Measurements from ENCODE around the gene COMMD2. TPM values are rescaled to one million over a fixed set of nuclear protein-coding genes. Genes with fewer than 3 reads are reported as not detected.

The COMMD2 gene
- total RNA-seq, 1 experiment from 2014 or later = 35.5 TPM

DNA sequence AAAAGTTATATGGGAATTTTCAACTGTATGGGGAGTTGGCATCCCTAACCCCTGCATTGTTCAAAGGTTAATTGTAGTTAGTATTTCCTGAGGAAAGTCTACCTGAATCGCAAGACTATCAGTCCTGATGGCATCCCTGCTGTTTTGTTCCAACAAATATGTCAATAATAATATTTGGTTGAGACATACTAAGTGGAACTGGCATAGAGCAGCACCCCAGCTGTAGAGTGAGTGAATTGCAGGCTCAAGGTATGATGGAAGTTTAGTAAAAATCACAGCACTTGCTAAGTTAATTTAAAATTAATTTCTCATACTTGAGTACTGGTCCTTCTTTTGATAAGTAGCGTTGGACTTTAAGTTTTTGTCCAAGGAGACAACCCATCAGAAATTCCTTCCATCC, 18.0 kb upstream of the COMMD2 start:
- CTCF ChIA-PET = interaction anchor here (0.6 to 3.9 kb wide), 6 partner anchors 12 to 276 kb away, joined by 3 to 32 read pairs (median 4); partner anchors contain the start of gene COMMD2

DNA sequence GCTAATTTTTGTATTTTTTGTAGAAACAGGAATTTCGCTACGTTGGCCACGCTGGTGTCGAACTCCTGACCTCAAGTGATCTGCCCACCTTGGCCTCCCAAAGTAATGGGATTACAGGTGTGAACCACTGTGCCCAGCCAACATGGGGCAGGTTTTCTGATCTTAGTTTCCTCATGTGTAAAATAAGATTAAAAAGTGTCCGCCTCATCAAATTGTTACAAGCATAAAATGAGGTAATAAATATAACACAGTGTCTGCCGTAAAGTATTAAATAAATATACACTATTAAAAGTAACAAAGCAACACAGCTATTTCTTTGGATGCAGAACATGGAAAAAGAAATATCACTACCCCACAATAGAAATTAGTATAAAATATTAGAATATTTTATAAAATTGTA, 16.4 kb upstream of the COMMD2 start:
- Histone ChIP-seq H3K4me3 (replicated peaks in 1 of 2; ENCODE audit: low read depth in 1 of 2, low read length in 2 of 2) (no peak overlapping the region), H2AFZ (ENCODE audit: low read depth, low read length, poor library complexity, severe bottlenecking) (no peak overlapping the region), H3K9me3 (ENCODE audit: control insufficient read depth in 1 of 2, insufficient read depth in 1 of 2, low read depth in 1 of 2, low read length in 2 of 2) (no peaks in the 10 kb centered on the region), H3K27me3 (ENCODE audit: insufficient read depth, low read length) (no peaks in the 10 kb centered on the region), H3K9ac (ENCODE audit: low read length) (no peak overlapping the region), H3K27ac (ENCODE audit: low read depth, low read length) (no peak overlapping the region), H3K4me2 (ENCODE audit: low read length) (no peak overlapping the region), H3K4me1 (ENCODE audit: control insufficient read depth in 1 of 2, insufficient read depth in 2 of 2, low read length in 2 of 2) (no peaks in the 10 kb centered on the region), H3K36me3 (ENCODE audit: control insufficient read depth in 1 of 2, insufficient read depth in 2 of 2, low read length in 2 of 2) (no peaks in the 10 kb centered on the region), H4K20me1 (ENCODE audit: insufficient read depth) (no peaks in the 10 kb centered on the region), H3K9me2 (ENCODE audit: insufficient read depth) (no peaks in the 10 kb centered on the region), H3K79me2 (ENCODE audit: insufficient read depth, low read length) (no peaks in the 10 kb centered on the region)
- no TSS peak for BruUV-seq (replicated peaks)
- no peak for ATAC-seq
- no peak for DNase-seq (ENCODE audit: low read depth, low spot score)
- CTCF ChIA-PET = no interaction called here
- intact Hi-C loops (cut with micrococcal nuclease) = loop anchor here (5.0 kb wide), 1 partner anchor 454 kb away; no protein-coding TSS in a partner anchor
- RAD21 ChIA-PET (ENCODE audit: low non-redundant PET in 1 of 2, low total read pairs in 2 of 2, uncharacterized antibody in 2 of 2, unreplicated experiment in 2 of 2) = no interaction called here
- POLR2A ChIA-PET = no interaction called here
- TF ChIP-seq SIN3A (IDR thresholded peaks at IDR 0.05; ENCODE audit: low read depth) (no peak), ELF1 (IDR thresholded peaks at IDR 0.05; ENCODE audit: borderline replicate concordance, low read depth) (no peak), ZNF274 (IDR thresholded peaks at IDR 0.05; ENCODE audit: low read depth, low read length) (no peak), YY1 (IDR thresholded peaks at IDR 0.05; ENCODE audit: extremely low read depth, insufficient replicate concordance, low read depth, low read length) (no peak), POLR2AphosphoS5 (IDR thresholded peaks at IDR 0.05; ENCODE audit: low read depth, low read length) (no peak), JUND (IDR thresholded peaks at IDR 0.05) (no peak), SRF (IDR thresholded peaks at IDR 0.05; ENCODE audit: low read depth) (no peak)
- TF ChIP-seq, protein P1, sequence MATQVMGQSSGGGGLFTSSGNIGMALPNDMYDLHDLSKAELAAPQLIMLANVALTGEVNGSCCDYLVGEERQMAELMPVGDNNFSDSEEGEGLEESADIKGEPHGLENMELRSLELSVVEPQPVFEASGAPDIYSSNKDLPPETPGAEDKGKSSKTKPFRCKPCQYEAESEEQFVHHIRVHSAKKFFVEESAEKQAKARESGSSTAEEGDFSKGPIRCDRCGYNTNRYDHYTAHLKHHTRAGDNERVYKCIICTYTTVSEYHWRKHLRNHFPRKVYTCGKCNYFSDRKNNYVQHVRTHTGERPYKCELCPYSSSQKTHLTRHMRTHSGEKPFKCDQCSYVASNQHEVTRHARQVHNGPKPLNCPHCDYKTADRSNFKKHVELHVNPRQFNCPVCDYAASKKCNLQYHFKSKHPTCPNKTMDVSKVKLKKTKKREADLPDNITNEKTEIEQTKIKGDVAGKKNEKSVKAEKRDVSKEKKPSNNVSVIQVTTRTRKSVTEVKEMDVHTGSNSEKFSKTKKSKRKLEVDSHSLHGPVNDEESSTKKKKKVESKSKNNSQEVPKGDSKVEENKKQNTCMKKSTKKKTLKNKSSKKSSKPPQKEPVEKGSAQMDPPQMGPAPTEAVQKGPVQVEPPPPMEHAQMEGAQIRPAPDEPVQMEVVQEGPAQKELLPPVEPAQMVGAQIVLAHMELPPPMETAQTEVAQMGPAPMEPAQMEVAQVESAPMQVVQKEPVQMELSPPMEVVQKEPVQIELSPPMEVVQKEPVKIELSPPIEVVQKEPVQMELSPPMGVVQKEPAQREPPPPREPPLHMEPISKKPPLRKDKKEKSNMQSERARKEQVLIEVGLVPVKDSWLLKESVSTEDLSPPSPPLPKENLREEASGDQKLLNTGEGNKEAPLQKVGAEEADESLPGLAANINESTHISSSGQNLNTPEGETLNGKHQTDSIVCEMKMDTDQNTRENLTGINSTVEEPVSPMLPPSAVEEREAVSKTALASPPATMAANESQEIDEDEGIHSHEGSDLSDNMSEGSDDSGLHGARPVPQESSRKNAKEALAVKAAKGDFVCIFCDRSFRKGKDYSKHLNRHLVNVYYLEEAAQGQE (IDR thresholded peaks at IDR 0.05; ENCODE audit: low read depth) = no peak

More for the DNA sequence above, 18.0 kb upstream of the COMMD2 start:
- no peak overlapping the region for H3K4me2 ChIP-seq (ENCODE audit: low read length)
- DNase-seq (ENCODE audit: low read depth, low spot score) = no peak
- no peak overlapping the region for H3K27ac ChIP-seq (ENCODE audit: low read depth, low read length)
- no peak overlapping the region for H2AFZ ChIP-seq (ENCODE audit: low read depth, low read length, poor library complexity, severe bottlenecking)
- H3K9ac ChIP-seq (ENCODE audit: low read length) = no peak overlapping the region
- H3K9me3 ChIP-seq (ENCODE audit: control insufficient read depth in 1 of 2, insufficient read depth in 1 of 2, low read depth in 1 of 2, low read length in 2 of 2) = no peaks in the 10 kb centered on the region
- ChIA-PET RAD21 (ENCODE audit: low non-redundant PET in 1 of 2, low total read pairs in 2 of 2, uncharacterized antibody in 2 of 2, unreplicated experiment in 2 of 2) (no interaction called here), POLR2A (no interaction called here)
- intact Hi-C loops (cut with micrococcal nuclease) = no loop called here
- no peak overlapping the region for H3K4me3 ChIP-seq (replicated peaks in 1 of 2; ENCODE audit: low read depth in 1 of 2, low read length in 2 of 2)
- H3K36me3 ChIP-seq (ENCODE audit: control insufficient read depth in 1 of 2, insufficient read depth in 2 of 2, low read length in 2 of 2) = no peaks in the 10 kb centered on the region
- no peaks in the 10 kb centered on the region for H3K27me3 ChIP-seq (ENCODE audit: insufficient read depth, low read length)
- no peaks in the 10 kb centered on the region for H3K9me2 ChIP-seq (ENCODE audit: insufficient read depth)
- H3K79me2 ChIP-seq (ENCODE audit: insufficient read depth, low read length) = no peaks in the 10 kb centered on the region
- no peak for TF ChIP-seq SIN3A (IDR thresholded peaks at IDR 0.05; ENCODE audit: low read depth)
- no peak for TF ChIP-seq POLR2A (IDR thresholded peaks at IDR 0.05; ENCODE audit: borderline replicate concordance, extremely low read depth, insufficient read depth, insufficient read length)
- no peak for TF ChIP-seq ZNF274 (IDR thresholded peaks at IDR 0.05; ENCODE audit: low read depth, low read length)
- no peak for TF ChIP-seq EGR1 (IDR thresholded peaks at IDR 0.05; ENCODE audit: low read depth)
- TF ChIP-seq, protein P2, sequence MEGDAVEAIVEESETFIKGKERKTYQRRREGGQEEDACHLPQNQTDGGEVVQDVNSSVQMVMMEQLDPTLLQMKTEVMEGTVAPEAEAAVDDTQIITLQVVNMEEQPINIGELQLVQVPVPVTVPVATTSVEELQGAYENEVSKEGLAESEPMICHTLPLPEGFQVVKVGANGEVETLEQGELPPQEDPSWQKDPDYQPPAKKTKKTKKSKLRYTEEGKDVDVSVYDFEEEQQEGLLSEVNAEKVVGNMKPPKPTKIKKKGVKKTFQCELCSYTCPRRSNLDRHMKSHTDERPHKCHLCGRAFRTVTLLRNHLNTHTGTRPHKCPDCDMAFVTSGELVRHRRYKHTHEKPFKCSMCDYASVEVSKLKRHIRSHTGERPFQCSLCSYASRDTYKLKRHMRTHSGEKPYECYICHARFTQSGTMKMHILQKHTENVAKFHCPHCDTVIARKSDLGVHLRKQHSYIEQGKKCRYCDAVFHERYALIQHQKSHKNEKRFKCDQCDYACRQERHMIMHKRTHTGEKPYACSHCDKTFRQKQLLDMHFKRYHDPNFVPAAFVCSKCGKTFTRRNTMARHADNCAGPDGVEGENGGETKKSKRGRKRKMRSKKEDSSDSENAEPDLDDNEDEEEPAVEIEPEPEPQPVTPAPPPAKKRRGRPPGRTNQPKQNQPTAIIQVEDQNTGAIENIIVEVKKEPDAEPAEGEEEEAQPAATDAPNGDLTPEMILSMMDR (IDR thresholded peaks at IDR 0.05 in 2 of 3, conservative IDR thresholded peaks at IDR 0.05 in 1 of 3; ENCODE audit: borderline replicate concordance in 1 of 3, insufficient read depth in 1 of 3, low read depth in 2 of 3, low read length in 2 of 3) = peak in 2 of 3 experiments; percentile 26; a peak in 2 of 6 replicates
- ATAC-seq = no peak
- no peaks in the 10 kb centered on the region for H3K4me1 ChIP-seq (ENCODE audit: control insufficient read depth in 1 of 2, insufficient read depth in 2 of 2, low read length in 2 of 2)
- no peaks in the 10 kb centered on the region for H4K20me1 ChIP-seq (ENCODE audit: insufficient read depth)
- no TSS peak for BruUV-seq (replicated peaks)

Measured in HCT116 (cell line).